ENCODE measurements around the gene HPS1.

HPS1 gene

GRCh38 chr10:98410759-98411158, 36.0 kb downstream of the HPS1 start:
- no peak for DNase-seq

GRCh38 chr10:98410135-98410743, 36.5 kb downstream of the HPS1 start:
- no peak for DNase-seq

- no peak for DNase-seq
Observed at GRCh38 chr10:98408799-98409198, 37.9 kb downstream of the HPS1 start.

- DNase-seq: no peak
Observed at GRCh38 chr10:98407744-98408241, 38.9 kb downstream of the HPS1 start.

GRCh38 chr10:98407017-98407743, 39.6 kb downstream of the HPS1 start:
- DNase-seq: no peak

- no peak for DNase-seq
Observed at GRCh38 chr10:98405422-98405821, 41.3 kb downstream of the HPS1 start.

- DNase-seq: peak; percentile 40
Observed at GRCh38 chr10:98404571-98405359, 42.0 kb downstream of the HPS1 start.

GRCh38 chr10:98403812-98404504, 42.8 kb downstream of the HPS1 start:
- no peak for DNase-seq

GRCh38 chr10:98402931-98403718, 43.6 kb downstream of the HPS1 start:
- DNase-seq: no peak

- no peak for DNase-seq
Observed at GRCh38 chr10:98402478-98402877, 44.3 kb downstream of the HPS1 start.

GRCh38 chr10:98400482-98400881, 46.3 kb downstream of the HPS1 start:
- peak; percentile 42 for DNase-seq

- DNase-seq: no peak
Observed at GRCh38 chr10:98399784-98400183, 47.0 kb downstream of the HPS1 start.

- no peak for DNase-seq
Observed at GRCh38 chr10:98397089-98397600, 49.6 kb downstream of the HPS1 start.

- DNase-seq: no peak
Observed at GRCh38 chr10:98396096-98397063, 50.4 kb downstream of the HPS1 start.

GRCh38 chr10:98394851-98395440, 51.8 kb downstream of the HPS1 start:
- DNase-seq: no peak

- no peak for DNase-seq
Observed at GRCh38 chr10:98391578-98391991, 55.1 kb downstream of the HPS1 start.

- no peak for DNase-seq
Observed at GRCh38 chr10:98391065-98391464, 55.7 kb downstream of the HPS1 start.

- no peak for DNase-seq
Observed at GRCh38 chr10:98390406-98390805, 56.3 kb downstream of the HPS1 start.

- no peak for DNase-seq
Observed at GRCh38 chr10:98389398-98389797, 57.3 kb downstream of the HPS1 start.

- DNase-seq: no peak
Observed at GRCh38 chr10:98388101-98388655, 58.6 kb downstream of the HPS1 start.

Measured in stimulated activated CD4-positive, alpha-beta T cell treated with anti-CD3 and anti-CD28 coated beads, Interleukin-1b, Interleukin-23, amount 100 ng/mL, for 48 hours (primary cell).